A549 (cell line): ENCODE results near the gene MED12L. TPM values are rescaled to one million over a fixed set of nuclear protein-coding genes. Genes with fewer than 3 reads are reported as not detected.

Experiments
- ATAC-seq, 2 experiments: fragments of 200-7000 bp in 1 of 2; fragments of >200 bp in 1 of 2; cut with Nextera tagmentation in 1 of 2; cut with Tn5 transposase in 1 of 2; 3 replicates each; pipeline versions ENCODE4 v1.8.0 to v1.9.1; 2018 to 2020; ENCODE audit warnings: mild to moderate bottlenecking in 1 of 2, moderate library complexity in 1 of 2
- CTCF ChIA-PET: fragments of 300-600 bp; sonication (Branson Sonifier 250); formaldehyde crosslinking; extraction: SDS; loops from one replicate; lab custom pipeline; 2021; ENCODE audit warnings: antibody characterized with exemption, inconsistent platforms; lab: Yijun Ruan, JAX
- POLR2A ChIA-PET: fragments of 350-600 bp; formaldehyde crosslinking; extraction: SDS; loops from one replicate; lab custom pipeline; 2021; ENCODE audit warnings: antibody characterized with exemption, inconsistent platforms; lab: Yijun Ruan, JAX
- DNase-seq, 2 experiments: peaks; one replicate each; pipeline versions ENCODE4 v3.0.0 to v3.0.0-alpha.2; 2011 to 2016; ENCODE audit warnings: low read depth in 1 of 2, low spot score in 1 of 2
- FAIRE-seq: peaks from 2 replicates; lab custom pipeline; 2011; peaks lifted over from hg19 to GRCh38; lab: Jason Lieb, UNC
- H3K27ac ChIP-seq, 2 experiments: fragments of >200 bp; sonication (Bioruptor Twin); formaldehyde crosslinking; 3 replicates each; pipeline ENCODE4 v1.5.1; 2016 to 2017
- H3K4me1 ChIP-seq: fragments of >200 bp; sonication (Bioruptor Twin); formaldehyde crosslinking; 3 replicates; pipeline ENCODE4 v1.6.1; 2016
- H3K4me2 ChIP-seq: fragments of >200 bp; sonication (Bioruptor Twin); formaldehyde crosslinking; 3 replicates; pipeline ENCODE4 v1.6.1; 2016
- H3K4me3 ChIP-seq: fragments of >200 bp; sonication (Bioruptor Twin); formaldehyde crosslinking; 3 replicates; pipeline ENCODE4 v1.5.1; 2016
- H3K9me3 ChIP-seq: fragments of >200 bp; sonication (Bioruptor Twin); formaldehyde crosslinking; 3 replicates; pipeline ENCODE4 v1.6.1; 2016
- CBX2 ChIP-seq: fragments of 200-600 bp; sonication (generic); IDR thresholded peaks from 2 replicates; pipeline ENCODE4 v1.6.1; 2016; ENCODE audit warnings: low read depth, mild to moderate bottlenecking, borderline replicate concordance
- CBX8 ChIP-seq: fragments of 200-600 bp; sonication (generic); IDR thresholded peaks from 2 replicates; pipeline ENCODE4 v1.6.1; 2016
- CEBPB ChIP-seq, 2 experiments: fragments of >200 bp in 1 of 2; sonication (Bioruptor Twin) in 1 of 2; formaldehyde crosslinking in 1 of 2; IDR thresholded peaks; 2 replicates each; pipeline ENCODE4 v1.6.1; 2012 to 2016
- CTCF ChIP-seq: fragments of >200 bp; sonication (Bioruptor Twin); formaldehyde crosslinking; IDR thresholded peaks from 3 replicates; pipeline ENCODE4 v1.5.1; 2016
- E2F6 ChIP-seq: IDR thresholded peaks from 2 replicates; pipeline ENCODE4 v1.6.1; 2012; ENCODE audit warnings: low read depth, borderline replicate concordance
- EHMT2 ChIP-seq: fragments of 200-600 bp; sonication (generic); IDR thresholded peaks from 2 replicates; pipeline ENCODE4 v1.6.1; 2016; ENCODE audit warnings: antibody characterized with exemption, low read depth, mild to moderate bottlenecking, moderate library complexity
- EP300 ChIP-seq, 2 experiments: fragments of >200 bp; sonication (Bioruptor Twin); formaldehyde crosslinking; IDR thresholded peaks; 2 replicates in 1 of 2; 3 replicates in 1 of 2; pipeline ENCODE4 v1.6.1; 2016 to 2017
- GATA3 ChIP-seq: IDR thresholded peaks from 2 replicates; pipeline ENCODE4 v1.6.1; 2012; ENCODE audit warnings: borderline replicate concordance
- HMGXB4 ChIP-seq: fragments of 250-450 bp; sonication (Bioruptor Pico); IDR thresholded peaks from 2 replicates; pipeline ENCODE4 v1.5.0; 2021; ENCODE audit warnings: mild to moderate bottlenecking, moderate library complexity, borderline replicate concordance
- HOXB5 ChIP-seq: fragments of 250-450 bp; sonication (Bioruptor Pico); IDR thresholded peaks from 2 replicates; pipeline ENCODE4 v1.5.0; 2020; ENCODE audit warnings: mild to moderate bottlenecking, moderate library complexity
- JUN ChIP-seq, 2 experiments: fragments of >200 bp; sonication (Bioruptor Twin); formaldehyde crosslinking; IDR thresholded peaks; 2 replicates in 1 of 2; 3 replicates in 1 of 2; pipeline ENCODE4 v1.6.1; 2016 to 2017
- MAX ChIP-seq: IDR thresholded peaks from 2 replicates; pipeline ENCODE4 v1.6.1; 2012
- MYC ChIP-seq: IDR thresholded peaks from 2 replicates; pipeline ENCODE4 v1.6.1; 2012; ENCODE audit warnings: mild to moderate bottlenecking, inconsistent platforms, low read length, improper control_type of control experiment, borderline replicate concordance
- NFE2L2 ChIP-seq: fragments of 150-350 bp; conservative IDR thresholded peaks from 2 replicates; pipeline ENCODE4 v1.6.1; 2014; ENCODE audit warnings: low read length
- PBX3 ChIP-seq: IDR thresholded peaks from 2 replicates; pipeline ENCODE4 v1.6.1; 2012
- POLR2AphosphoS2 ChIP-seq: conservative IDR thresholded peaks from 2 replicates; pipeline ENCODE4 v1.6.1; 2012; ENCODE audit warnings: low read length, improper control_type of control experiment, inconsistent platforms
- RARB ChIP-seq: fragments of 250-450 bp; sonication (Bioruptor Pico); IDR thresholded peaks from 2 replicates; pipeline ENCODE4 v1.8.0; 2021; ENCODE audit warnings: mild to moderate bottlenecking, moderate library complexity
- RCOR1 ChIP-seq: fragments of 150-350 bp; IDR thresholded peaks from 2 replicates; pipeline ENCODE4 v1.6.1; 2014; ENCODE audit warnings: antibody characterized with exemption, low read length, low read depth
- RNF2 ChIP-seq: fragments of 200-600 bp; sonication (generic); IDR thresholded peaks from 2 replicates; pipeline ENCODE4 v1.6.1; 2016; ENCODE audit warnings: low read depth, mild to moderate bottlenecking, antibody characterized with exemption, moderate library complexity, borderline replicate concordance
- TP53 ChIP-seq: fragments of 250-450 bp; sonication (Bioruptor Pico); IDR thresholded peaks from 2 replicates; pipeline ENCODE4 v1.5.0; 2021; ENCODE audit warnings: mild to moderate bottlenecking, moderate library complexity
- ZFP36 ChIP-seq: fragments of 450-650 bp; IDR thresholded peaks from 2 replicates; pipeline ENCODE4 v1.6.1; 2014; ENCODE audit warnings: borderline replicate concordance; ENCODE audit not compliant: partially characterized antibody
- WGBS: methylation state at CpG from one replicate; pipeline ENCODE4 v1.1.6; 2017; ENCODE audit errors: missing lambda C conversion rate; 5-methylcytosine and 5-hydroxymethylcytosine counted together
- polyA plus RNA-seq, 4 experiments: library from polyadenylated mRNA; depleted of rRNA in 3 of 4; stranded (reverse); fragments of >200 nt; fragmentation: RNase III in 1 of 4; extraction: RNeasy Plus Mini Kit Qiagen cat#74134 plus additional on column Dnase treatment in 1 of 4; gene quantifications; 2 replicates in 3 of 4; 3 replicates in 1 of 4; pipeline ENCODE4 v1.2.3, GENCODE V29; 2011 to 2017
- TF ChIP-seq, protein P1 (sequence below): fragments of 250-450 bp; sonication (Bioruptor Pico); IDR thresholded peaks from 2 replicates; pipeline ENCODE4 v1.5.0; 2020; ENCODE audit warnings: low read depth, mild to moderate bottlenecking, moderate library complexity
- TF ChIP-seq, protein P2 (sequence below): fragments of >200 bp; sonication (Bioruptor Twin); formaldehyde crosslinking; IDR thresholded peaks from 3 replicates; pipeline ENCODE4 v1.6.1; 2016

Gene MED12L
- polyA plus RNA-seq, 2 of the 4 experiments (the other 2 are of a cell fraction): 0.32 to 0.63 TPM

GRCh38 chr3:151086484-151087456, 1.3 kb downstream of the MED12L start (continued):
- no peak for TF ChIP-seq MYC
- no peak for TF ChIP-seq PBX3
- TF ChIP-seq CEBPB (IDR thresholded peaks at IDR 0.05): no peak
- no peak for TF ChIP-seq CBX8
- no peak for TF ChIP-seq NFE2L2
- no peak for TF ChIP-seq HOXB5 (CRISPR knock-in tag)
- TF ChIP-seq RCOR1: no peak
- TF ChIP-seq CBX2: no peak
- TF ChIP-seq JUN (IDR thresholded peaks at IDR 0.05): no peak
- TF ChIP-seq RARB (CRISPR knock-in tag): no peak
- TF ChIP-seq HMGXB4: no peak
- TF ChIP-seq, protein P1, sequence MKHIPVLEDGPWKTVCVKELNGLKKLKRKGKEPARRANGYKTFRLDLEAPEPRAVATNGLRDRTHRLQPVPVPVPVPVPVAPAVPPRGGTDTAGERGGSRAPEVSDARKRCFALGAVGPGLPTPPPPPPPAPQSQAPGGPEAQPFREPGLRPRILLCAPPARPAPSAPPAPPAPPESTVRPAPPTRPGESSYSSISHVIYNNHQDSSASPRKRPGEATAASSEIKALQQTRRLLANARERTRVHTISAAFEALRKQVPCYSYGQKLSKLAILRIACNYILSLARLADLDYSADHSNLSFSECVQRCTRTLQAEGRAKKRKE: no peak
- TF ChIP-seq RNF2: no peak
- no peak for TF ChIP-seq POLR2AphosphoS2
- no peak for TF ChIP-seq GATA3
- 0 out of 2 replicates have a peak, but pooled peaks have one; percentile 34 for TF ChIP-seq E2F6
- TF ChIP-seq, protein P2, sequence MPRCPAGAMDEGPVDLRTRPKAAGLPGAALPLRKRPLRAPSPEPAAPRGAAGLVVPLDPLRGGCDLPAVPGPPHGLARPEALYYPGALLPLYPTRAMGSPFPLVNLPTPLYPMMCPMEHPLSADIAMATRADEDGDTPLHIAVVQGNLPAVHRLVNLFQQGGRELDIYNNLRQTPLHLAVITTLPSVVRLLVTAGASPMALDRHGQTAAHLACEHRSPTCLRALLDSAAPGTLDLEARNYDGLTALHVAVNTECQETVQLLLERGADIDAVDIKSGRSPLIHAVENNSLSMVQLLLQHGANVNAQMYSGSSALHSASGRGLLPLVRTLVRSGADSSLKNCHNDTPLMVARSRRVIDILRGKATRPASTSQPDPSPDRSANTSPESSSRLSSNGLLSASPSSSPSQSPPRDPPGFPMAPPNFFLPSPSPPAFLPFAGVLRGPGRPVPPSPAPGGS: no peak
- no peak for TF ChIP-seq TP53 (CRISPR knock-in tag)

DNA sequence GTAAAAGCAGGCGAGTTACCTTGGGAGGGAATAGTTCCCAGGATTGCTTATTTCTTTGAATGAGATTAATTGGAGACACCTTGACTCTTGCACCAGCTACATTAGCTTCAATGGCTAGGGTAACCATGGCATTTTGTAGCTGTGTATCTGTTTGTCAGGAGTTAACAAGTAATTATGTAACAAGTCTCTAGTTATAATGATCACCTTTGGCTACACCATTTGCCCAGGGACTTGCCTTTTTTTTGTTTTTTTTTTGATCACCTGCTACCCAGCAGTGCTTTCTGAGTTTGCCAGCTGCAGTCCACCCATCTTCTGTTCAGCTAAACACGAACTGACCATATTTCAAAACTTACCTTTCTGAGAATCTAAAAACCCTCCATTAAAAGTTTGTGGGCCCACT, 2.2 kb downstream of the MED12L start:
- FAIRE-seq (no peak), DNase-seq (no peak), ATAC-seq (no peak)
- POLR2A ChIA-PET: no interaction called here
- CTCF ChIA-PET: interaction anchor here (0.6 to 4.9 kb wide), 11 partner anchors 12 to 560 kb away, joined by 3 to 17 read pairs (median 4); no protein-coding TSS in a partner anchor
- no peak for TF ChIP-seq PBX3
- no peak for TF ChIP-seq MAX
- TF ChIP-seq RCOR1: no peak
- no peak for TF ChIP-seq ZFP36
- TF ChIP-seq EP300 (IDR thresholded peaks at IDR 0.05): no peak
- TF ChIP-seq EHMT2: no peak
- TF ChIP-seq CTCF: no peak
- H3K4me1 ChIP-seq: no peaks in the 10 kb centered on the region
- no peak overlapping the region for H3K4me2 ChIP-seq
- H3K27ac ChIP-seq: no peak overlapping the region
- H3K4me3 ChIP-seq: no peak overlapping the region
- WGBS: 80% methylated on average over 2 of the region's 2 CpGs
- no peaks in the 10 kb centered on the region for H3K9me3 ChIP-seq
